Cardiac muscle cell (in vitro differentiated cells and primary cell): ENCODE measurements around the gene EXOC1. TPM values are rescaled to one million over a fixed set of nuclear protein-coding genes. Genes with fewer than 3 reads are reported as not detected.
A peak's percentile ranks its signal among the peaks of the same experiment; 100 is the strongest.

Source experiments
- DNase-seq, 2 donors: peaks; one replicate each; pipeline versions ENCODE4 v3.0.0 to v3.0.0-alpha.2; 2010 to 2017; ENCODE audit warnings: low read depth in 1 of 2, low spot score in 1 of 2
- H3K27ac ChIP-seq: fragments of 200-600 bp; sonication (generic); 2 replicates; pipeline ENCODE4 v1.5.1; 2016
- H3K27me3 ChIP-seq: fragments of 200-600 bp; sonication (generic); 2 replicates; pipeline ENCODE4 v1.6.0; 2016; ENCODE audit warnings: control low read depth
- H3K36me3 ChIP-seq: fragments of 200-600 bp; sonication (generic); 2 replicates; pipeline ENCODE4 v1.5.1; 2016; ENCODE audit warnings: control low read depth
- H3K4me1 ChIP-seq: fragments of 200-600 bp; sonication (generic); 2 replicates; pipeline ENCODE4 v1.8.1; 2017; ENCODE audit warnings: low read depth, mild to moderate bottlenecking, mixed run types
- H3K4me3 ChIP-seq: fragments of 200-600 bp; sonication (generic); 2 replicates; pipeline ENCODE4 v1.5.1; 2016; ENCODE audit warnings: mild to moderate bottlenecking
- H3K9me3 ChIP-seq: fragments of 200-600 bp; sonication (generic); 2 replicates; pipeline ENCODE4 v1.5.1; 2017; ENCODE audit warnings: low read depth, mild to moderate bottlenecking, control low read depth
- polyA plus RNA-seq: library from polyadenylated mRNA; unstranded; fragments of >200 nt; fragmentation: Nextera tagmentation; extraction: Ambion mirVana; gene quantifications from 2 replicates; pipeline ENCODE4 v1.2.1, GENCODE V29; 2016
- total RNA-seq: library from RNA; depleted of rRNA; stranded (reverse); fragments of >200 nt; gene quantifications from 2 replicates; pipeline ENCODE4 v1.2.3, GENCODE V29; 2016
- TF ChIP-seq, protein P1 (sequence below): IDR thresholded peaks from 2 replicates; pipeline ENCODE4 v1.5.1; 2012; ENCODE audit warnings: low read depth, mild to moderate bottlenecking, low read length

The EXOC1 gene
- total and polyA plus RNA-seq, 2 experiments from 2014 or later = 17.9 to 27.6 TPM

DNA sequence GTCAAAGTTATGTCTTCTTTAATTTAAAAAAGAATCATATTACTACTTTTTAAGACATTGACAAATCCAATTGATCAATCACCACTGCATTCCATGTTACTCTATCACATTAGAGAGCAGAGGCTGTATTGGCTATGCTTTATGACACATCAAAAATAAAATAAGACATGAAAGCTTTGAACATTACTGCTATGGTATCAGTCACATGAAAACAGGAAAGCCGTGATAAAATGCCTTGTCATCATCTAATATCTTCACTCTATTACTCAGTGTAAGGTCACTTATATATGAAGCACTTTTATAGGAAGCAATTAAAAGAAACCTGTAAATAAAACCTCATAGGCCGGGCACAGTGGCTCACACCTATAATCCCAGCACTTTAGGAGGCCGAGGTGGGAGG, 67.6 kb downstream of the EXOC1 start:
- TF ChIP-seq, protein P1, sequence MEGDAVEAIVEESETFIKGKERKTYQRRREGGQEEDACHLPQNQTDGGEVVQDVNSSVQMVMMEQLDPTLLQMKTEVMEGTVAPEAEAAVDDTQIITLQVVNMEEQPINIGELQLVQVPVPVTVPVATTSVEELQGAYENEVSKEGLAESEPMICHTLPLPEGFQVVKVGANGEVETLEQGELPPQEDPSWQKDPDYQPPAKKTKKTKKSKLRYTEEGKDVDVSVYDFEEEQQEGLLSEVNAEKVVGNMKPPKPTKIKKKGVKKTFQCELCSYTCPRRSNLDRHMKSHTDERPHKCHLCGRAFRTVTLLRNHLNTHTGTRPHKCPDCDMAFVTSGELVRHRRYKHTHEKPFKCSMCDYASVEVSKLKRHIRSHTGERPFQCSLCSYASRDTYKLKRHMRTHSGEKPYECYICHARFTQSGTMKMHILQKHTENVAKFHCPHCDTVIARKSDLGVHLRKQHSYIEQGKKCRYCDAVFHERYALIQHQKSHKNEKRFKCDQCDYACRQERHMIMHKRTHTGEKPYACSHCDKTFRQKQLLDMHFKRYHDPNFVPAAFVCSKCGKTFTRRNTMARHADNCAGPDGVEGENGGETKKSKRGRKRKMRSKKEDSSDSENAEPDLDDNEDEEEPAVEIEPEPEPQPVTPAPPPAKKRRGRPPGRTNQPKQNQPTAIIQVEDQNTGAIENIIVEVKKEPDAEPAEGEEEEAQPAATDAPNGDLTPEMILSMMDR = no peak
- Histone ChIP-seq H3K36me3 (no peaks in the 10 kb centered on the region), H3K4me3 (no peak overlapping the region), H3K27ac (no peak overlapping the region), H3K9me3 (no peaks in the 10 kb centered on the region), H3K27me3 (no peaks in the 10 kb centered on the region), H3K4me1 (no peaks in the 10 kb centered on the region)
- no peak for DNase-seq

DNA sequence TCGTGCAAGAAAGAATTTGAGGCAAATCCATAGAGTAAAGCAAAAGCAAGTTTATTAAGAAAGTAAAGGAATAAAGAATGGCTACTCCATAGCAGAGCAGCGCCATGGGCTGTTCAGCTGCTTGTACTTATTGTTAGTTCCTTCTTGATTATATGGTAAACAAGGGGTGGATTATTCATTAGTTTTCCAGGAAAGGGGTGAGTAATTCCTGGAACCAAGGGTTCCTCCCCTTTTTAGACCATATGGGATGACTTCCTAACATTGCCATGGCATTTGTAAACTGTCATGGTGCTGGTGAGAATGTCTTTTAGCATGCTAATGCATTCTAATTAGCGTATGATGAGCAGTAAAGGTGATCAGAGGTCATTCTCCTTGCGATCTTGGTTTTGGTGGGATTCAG, 71.8 kb downstream of the EXOC1 start:
- TF ChIP-seq, protein P1 = no peak
- Histone ChIP-seq H3K36me3 (no peaks in the 10 kb centered on the region), H3K4me3 (no peak overlapping the region), H3K27ac (no peak overlapping the region), H3K9me3 (no peaks in the 10 kb centered on the region), H3K4me1 (no peaks in the 10 kb centered on the region), H3K27me3 (no peaks in the 10 kb centered on the region)
- peak in 1 of 2 donors; percentile 18 for DNase-seq

DNA sequence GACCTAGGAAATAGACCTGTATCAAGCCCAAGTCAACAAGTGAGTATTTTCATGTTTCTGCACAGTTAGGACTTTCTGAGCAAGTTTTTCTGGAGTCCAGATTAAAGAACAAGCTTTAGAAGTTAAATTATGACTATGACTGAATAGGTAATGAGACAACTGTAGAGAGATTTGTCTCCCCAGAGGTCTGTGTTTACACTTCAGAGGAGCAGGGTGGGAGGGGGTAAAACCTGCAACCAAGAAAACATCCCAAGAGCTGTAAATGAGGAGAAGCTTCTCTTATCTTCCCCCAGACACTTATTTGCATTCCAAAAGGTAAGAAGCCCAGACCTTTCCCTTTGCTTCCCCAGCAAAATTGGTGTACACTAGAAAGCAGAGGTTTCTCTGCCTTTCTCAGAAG, 73.2 kb downstream of the EXOC1 start:
- Histone ChIP-seq H3K27ac (no peak overlapping the region), H3K4me1 (no peaks in the 10 kb centered on the region), H3K27me3 (no peaks in the 10 kb centered on the region), H3K4me3 (no peak overlapping the region), H3K36me3 (no peaks in the 10 kb centered on the region), H3K9me3 (no peaks in the 10 kb centered on the region)
- no peak for DNase-seq
- TF ChIP-seq, protein P1 = no peak

DNA sequence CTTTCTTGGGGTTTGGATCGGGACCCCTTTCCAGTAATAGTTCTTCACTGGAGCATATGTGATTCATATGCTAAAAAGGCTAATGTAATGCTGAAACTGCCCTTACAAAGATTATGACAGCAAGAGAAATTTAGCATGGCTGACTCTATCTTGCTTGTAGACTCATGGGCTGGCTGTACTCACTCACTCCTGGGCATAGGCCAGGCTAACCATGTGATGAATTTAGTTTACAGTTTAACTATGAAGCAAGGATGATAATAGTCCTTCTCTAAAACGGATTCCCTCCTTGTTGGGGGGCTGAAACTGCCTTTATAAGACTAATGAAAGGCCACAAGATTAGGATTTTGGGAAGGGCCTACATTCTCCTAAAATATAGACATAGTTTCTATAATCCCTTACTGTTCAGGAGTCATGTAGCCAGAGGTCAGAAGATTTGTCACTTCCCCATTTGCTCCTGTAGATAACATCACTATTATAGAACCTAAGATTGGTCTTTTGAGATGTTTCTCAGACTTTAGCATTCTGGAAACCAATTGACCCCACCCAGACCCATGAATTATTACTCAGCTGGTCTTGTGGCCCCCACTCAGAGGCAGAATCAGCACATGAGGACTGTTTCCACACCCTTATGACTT, 74.5 kb downstream of the EXOC1 start:
- no peak overlapping the region for H3K27ac ChIP-seq
- TF ChIP-seq, protein P1 = no peak
- no peaks in the 10 kb centered on the region for H3K27me3 ChIP-seq
- H3K4me3 ChIP-seq = no peak overlapping the region
- DNase-seq = peak in 1 of 2 donors; percentile 28
- no peaks in the 10 kb centered on the region for H3K36me3 ChIP-seq
- no peaks in the 10 kb centered on the region for H3K9me3 ChIP-seq
- no peaks in the 10 kb centered on the region for H3K4me1 ChIP-seq

- H3K4me1 ChIP-seq = no peaks in the 10 kb centered on the region
- H3K4me3 ChIP-seq = no peak overlapping the region
- H3K27ac ChIP-seq = no peak overlapping the region
- H3K36me3 ChIP-seq = no peaks in the 10 kb centered on the region
- DNase-seq = no peak
- TF ChIP-seq, protein P1 = no peak
- no peaks in the 10 kb centered on the region for H3K9me3 ChIP-seq
- no peaks in the 10 kb centered on the region for H3K27me3 ChIP-seq
Observed at GRCh38 chr4:55928846-55929245, 75.4 kb downstream of the EXOC1 start.

DNA sequence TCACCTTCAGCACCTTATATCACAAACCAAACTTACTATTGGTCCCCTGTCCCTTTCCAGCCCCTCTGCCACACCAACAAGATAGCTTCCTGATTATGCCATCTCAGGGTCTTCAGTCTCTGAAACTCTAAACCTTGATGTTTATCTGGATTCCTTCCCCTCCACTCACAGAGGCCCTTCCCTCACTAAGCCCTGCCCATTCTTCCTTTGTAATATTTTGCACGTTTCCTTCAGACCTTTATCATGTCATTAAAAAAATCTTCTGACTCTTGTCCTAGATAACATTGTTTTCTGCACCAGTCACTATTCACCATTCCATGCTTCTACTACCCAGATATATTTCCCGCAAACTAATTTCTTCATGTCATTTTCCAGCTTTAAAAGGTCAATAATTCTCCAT, 77.6 kb downstream of the EXOC1 start:
- H3K4me3 ChIP-seq = no peak overlapping the region
- H3K27me3 ChIP-seq = no peaks in the 10 kb centered on the region
- DNase-seq = no peak
- no peaks in the 10 kb centered on the region for H3K4me1 ChIP-seq
- TF ChIP-seq, protein P1 = no peak
- no peaks in the 10 kb centered on the region for H3K9me3 ChIP-seq
- H3K36me3 ChIP-seq = no peaks in the 10 kb centered on the region
- no peak overlapping the region for H3K27ac ChIP-seq
